ENCODE results near the gene EMILIN3.

Gene EMILIN3, protein sequence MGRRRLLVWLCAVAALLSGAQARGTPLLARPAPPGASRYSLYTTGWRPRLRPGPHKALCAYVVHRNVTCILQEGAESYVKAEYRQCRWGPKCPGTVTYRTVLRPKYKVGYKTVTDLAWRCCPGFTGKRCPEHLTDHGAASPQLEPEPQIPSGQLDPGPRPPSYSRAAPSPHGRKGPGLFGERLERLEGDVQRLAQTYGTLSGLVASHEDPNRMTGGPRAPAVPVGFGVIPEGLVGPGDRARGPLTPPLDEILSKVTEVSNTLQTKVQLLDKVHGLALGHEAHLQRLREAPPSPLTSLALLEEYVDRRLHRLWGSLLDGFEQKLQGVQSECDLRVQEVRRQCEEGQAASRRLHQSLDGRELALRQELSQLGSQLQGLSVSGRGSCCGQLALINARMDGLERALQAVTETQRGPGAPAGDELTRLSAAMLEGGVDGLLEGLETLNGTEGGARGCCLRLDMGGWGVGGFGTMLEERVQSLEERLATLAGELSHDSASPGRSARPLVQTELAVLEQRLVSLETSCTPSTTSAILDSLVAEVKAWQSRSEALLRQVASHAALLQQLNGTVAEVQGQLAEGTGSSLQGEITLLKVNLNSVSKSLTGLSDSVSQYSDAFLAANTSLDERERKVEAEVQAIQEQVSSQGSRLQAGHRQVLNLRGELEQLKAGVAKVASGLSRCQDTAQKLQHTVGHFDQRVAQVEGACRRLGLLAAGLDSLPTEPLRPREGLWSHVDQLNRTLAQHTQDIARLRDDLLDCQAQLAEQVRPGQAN

DNA sequence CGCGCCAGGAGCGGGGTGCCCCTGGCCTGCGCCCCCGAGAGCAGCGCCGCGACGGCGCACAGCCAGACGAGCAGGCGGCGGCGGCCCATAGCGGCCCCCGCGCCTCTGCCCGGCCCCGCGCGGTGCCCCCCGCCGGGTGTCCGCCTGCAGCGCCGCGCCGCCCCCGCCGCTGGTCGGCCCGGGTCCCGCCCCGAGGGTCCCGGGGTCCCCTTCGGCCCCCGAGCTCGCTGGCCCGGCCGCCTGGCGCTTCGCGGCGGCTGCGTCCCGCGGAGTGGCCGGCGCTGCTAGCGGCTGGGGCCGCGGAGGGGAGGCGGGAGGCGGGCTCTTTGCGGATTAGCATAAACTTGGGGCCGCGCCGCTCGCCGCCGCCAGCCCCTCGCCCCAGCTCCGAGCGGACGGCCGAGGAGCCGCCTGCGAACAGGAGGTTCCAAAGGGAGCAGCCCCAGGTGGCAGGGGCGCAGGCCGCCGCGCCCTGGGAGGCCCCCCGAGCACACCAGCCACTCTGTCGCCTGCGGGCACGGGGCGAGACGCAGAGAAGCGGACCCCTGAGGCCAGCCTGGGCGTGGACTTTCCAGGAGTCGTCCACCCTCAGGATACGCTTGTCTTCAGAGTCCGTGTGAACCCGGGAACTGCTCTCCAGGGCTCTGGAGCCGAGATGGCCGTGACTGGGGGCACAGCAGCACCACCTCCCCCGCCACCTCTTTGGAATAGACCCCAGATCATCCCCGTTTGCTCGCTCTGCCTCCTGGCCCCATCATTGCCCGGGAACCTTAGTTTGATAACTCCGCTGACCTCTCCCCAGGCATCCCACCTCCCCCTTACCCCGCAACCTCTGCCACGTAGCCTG is at the start of gene EMILIN3:
TSS of gene EMILIN3 (minus strand) at position 273 of the 847 bp plus-strand sequence. CDS start at position 89, 184 bp downstream.
- in situ Hi-C loops (cut with MboI; ENCODE audit: low sequenced_read_pairs), result no loop called here

DNA sequence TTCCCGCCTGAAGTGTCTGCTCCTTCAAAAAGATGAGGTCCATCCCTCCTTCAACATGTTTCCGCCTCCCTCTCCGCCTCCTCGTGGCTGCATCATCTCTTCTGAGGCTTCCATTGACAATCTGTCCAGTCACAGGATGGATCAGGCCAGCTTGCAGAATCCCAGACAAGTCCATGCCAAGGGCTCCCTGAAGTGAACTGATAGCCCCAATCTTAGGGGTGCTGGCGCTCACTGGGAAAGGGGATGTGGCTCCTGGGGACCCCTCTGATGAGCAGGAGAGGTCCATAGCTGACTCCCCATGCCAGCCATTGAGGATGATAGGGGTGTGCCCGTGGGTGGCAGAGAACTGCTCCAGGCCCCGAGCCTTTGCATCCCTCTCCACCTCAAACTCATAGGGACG is 48.6 kb upstream of the EMILIN3 start:
- in situ Hi-C loops (cut with MboI; ENCODE audit: low sequenced_read_pairs), result no loop called here

DNA sequence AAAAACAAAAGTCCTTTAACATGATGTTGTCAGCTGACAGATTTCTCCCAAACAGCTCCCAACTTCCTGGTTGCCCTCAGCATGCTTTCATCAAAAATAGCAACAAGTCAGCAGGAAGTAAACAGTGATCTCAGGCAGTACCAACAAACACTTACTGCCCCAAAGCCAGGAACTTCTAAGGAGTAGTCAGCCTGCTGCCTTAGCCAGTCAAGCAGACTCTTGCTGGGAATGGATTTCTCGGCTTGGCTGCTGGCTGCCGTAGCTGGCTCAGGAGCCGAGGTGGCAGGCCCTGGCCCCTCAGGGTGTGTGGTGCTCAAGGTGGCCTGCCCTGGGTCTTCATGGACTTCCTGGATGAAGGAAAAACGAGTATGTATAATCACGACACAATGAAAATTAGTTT is 46.6 kb upstream of the EMILIN3 start:
- in situ Hi-C loops (cut with MboI; ENCODE audit: low sequenced_read_pairs), result no loop called here

DNA sequence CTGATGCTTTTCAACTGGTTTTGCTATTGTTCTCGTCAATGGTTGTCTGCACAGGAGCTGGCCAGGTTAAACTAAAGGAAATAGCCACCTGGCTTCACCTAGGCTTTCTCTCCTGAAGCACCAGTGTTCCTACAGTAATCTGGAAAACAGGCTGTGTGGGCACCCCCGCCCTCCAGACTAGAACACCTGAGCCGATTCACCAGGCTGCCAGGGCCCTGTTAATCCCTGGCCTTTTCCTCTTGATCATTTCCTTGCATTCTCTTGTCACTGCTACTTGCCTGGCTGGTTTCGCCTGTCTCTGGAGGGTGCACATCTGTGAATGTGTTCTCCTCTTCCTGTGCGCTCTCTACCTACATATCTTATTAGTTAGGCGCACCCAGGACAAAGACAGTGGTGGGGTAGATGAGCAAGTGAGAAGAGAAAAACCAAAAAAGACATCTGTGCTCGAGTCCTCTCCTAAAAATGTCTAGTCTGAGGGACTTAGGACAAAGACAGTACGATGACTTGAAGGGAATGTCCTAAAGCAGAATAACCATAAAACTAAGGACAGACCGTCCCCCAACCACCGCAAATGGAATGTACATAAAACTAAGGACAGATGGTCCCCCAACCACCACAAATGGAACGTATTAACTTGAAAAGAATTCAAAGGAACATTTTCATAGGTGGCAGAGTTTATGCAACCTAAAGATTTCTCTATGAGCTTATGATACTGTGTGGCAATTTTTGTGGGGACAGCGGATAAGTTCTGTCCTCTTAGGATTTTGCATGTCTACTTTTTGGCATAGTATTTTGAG is 45.9 kb upstream of the EMILIN3 start:
- in situ Hi-C loops (cut with MboI; ENCODE audit: low sequenced_read_pairs), result no loop called here

DNA sequence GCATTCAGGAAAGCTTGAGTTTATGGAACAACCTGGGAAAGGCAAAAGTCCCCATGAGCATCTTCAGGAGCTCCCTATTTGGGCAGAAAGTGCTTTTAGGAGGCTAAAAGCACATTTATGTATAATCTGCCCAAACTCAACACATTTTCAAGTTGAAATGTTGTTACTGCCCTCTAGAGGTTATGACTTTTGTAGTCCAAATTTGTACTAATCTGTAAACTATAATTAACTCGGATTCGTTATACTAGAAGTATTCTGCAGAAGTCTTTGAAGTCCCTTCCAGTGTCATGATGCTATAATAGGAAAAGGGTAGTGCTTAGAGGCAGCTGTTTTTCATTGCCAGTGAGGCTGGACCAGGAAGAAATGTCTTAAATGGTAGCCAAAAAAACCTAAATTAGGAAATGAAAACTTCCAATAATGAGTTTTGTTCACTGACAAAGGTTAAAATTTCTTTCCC is 44.8 kb upstream of the EMILIN3 start:
- in situ Hi-C loops (cut with MboI; ENCODE audit: low sequenced_read_pairs), result no loop called here

DNA sequence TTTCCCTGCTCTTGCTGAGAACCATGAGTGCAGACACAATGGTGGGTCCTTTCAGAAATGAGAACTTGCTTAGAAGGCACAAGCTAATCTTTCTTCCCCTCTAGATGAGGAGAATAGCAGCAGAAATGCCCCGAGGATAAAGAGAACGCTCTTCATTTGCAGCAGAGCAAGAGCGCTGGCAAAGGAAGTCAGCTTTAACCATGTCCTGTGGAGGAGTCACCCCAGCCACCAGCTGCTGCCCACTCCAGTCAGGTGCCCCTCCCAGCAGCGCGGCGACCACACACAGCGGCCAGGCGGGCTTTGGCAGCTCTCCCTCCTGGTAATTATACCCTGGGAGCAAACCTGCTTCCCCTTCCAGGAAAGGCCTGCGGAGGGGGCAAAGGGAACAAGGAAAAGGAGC is 42.4 kb upstream of the EMILIN3 start:
- in situ Hi-C loops (cut with MboI; ENCODE audit: low sequenced_read_pairs), result no loop called here

DNA sequence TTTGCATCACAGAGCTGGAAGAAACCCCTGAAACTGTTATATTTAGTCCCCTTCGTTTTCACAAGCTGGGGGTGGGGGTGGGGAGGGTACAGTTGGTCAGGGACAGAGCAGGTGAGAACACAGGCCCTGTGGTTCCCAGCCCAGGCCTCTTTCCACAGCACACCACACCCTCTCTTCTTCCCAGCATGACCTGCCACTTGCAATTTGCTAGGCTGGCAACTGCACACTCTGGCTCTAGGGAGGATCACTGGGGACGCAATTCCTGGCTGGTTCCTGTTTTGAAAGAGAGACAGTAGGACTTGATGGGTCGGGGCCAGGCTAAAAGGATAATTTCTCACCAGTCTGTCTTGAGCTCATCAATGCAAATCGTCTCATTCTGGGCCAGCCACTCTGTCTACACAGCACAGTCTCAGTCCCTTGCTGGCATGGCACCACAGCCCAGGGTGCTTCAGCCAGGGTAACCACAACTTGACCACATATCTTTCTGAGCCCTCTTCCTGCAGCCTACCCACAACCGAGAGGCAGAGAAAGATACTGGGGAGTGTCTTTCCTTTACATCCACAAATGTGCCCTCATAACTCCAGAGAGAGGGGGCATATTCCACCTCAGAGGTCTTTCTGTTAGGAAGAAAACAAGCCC is 41.7 kb upstream of the EMILIN3 start:
- in situ Hi-C loops (cut with MboI; ENCODE audit: low sequenced_read_pairs), result no loop called here

DNA sequence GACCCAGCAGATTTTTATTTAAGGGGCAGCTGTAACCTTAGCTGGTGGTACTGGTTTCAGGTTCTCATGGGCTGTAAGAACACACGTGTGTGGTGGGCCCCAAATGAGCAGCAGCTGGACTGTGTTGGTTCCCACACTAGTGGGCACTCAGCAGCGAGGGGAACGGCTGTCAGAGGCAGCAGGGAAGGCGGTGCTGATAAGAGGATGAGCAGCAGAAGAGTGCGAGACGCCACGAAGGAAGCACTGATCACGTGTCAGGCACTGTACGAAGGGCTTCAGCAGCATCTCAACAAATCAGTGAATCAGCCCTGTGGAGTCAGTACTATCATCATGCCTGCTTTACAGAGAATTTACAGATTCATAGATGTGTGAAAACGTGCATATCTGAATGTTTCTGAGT is 41.0 kb upstream of the EMILIN3 start:
- in situ Hi-C loops (cut with MboI; ENCODE audit: low sequenced_read_pairs), result no loop called here

DNA sequence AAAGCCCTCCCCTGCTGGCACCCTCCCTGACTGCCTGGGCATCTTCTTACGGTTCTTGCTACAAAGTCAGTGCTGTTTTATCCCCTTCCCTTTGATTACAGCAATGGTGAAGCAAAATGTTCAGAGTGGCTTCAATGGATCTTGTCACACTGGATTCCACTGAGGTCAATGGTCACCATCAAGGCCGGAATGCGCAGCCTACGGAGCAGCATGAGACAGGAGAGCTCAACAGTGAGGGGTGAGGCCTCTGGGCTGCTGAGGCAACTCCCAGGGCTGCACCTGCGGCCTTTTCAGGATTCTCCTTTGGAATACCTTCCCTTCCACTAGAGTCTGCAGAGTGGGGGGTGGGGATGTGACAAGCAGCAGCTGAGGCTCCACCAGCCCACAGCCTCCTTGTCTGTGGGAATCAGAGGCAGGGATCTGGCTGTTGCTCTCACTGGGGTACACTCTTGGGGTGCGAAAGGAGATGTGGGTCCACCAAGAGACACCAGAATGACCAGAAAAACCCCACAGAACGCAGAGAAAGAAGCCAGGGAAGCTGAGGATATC is 40.4 kb upstream of the EMILIN3 start:
- in situ Hi-C loops (cut with MboI; ENCODE audit: low sequenced_read_pairs), result no loop called here

DNA sequence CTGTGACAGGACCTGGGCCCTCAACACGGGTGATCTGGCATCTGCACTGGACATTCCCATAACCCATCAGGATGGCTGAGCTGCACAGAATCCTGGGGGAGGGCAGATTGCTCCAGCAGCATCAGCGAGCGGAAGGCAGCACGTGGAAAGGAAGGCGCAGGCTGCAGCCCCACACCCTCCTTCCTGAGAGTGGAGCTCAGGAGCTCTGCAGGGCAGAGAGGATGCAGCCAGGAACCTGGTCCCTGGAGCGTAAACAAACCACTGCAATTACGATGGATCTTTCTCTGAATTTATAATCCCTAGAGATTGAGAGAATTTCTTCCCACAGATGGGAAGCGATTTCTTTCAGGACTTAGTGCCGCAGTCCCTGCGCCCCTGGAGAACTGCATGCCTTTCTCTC is 39.7 kb upstream of the EMILIN3 start:
- in situ Hi-C loops (cut with MboI; ENCODE audit: low sequenced_read_pairs), result no loop called here

DNA sequence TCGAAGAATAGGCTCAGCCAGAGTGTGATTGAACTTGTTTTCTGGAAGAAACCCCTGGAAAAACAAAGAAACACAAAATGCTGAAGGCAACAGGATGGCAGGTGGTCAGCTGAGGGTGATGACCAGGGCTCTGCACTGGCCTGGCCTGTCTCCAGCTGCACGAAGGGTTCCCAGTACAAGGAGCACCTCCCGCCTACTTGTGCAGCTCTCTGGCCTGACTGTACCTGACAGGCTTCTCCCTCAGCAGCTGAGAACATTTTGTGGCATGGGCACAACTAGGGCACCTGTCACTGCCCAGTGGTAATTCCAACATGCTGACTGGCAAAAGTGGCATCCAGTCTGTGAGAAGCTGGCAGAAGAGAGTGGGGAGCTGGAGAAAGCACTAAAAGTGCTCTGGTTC is 38.8 kb upstream of the EMILIN3 start:
- in situ Hi-C loops (cut with MboI; ENCODE audit: low sequenced_read_pairs), result no loop called here

DNA sequence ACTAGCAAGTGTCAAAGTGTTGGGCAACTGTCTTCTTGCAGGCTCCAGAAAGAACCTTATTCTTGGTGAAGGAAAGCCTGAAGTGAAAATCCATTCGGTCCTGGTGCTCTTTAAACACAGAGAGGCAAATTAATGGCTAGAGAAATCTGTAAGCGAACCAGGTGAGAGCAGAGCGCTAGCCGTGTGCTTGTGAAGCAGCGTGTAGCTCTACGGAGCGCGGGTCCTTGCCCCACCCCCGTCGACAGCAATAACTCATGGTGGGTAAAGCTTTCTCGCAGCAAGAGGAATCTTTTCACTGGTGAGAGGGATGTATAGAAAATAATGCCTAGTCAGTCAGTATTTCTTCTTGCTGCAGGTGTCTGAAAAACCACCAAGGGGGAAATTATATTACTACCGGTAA is 37.0 kb upstream of the EMILIN3 start:
- in situ Hi-C loops (cut with MboI; ENCODE audit: low sequenced_read_pairs), result no loop called here

DNA sequence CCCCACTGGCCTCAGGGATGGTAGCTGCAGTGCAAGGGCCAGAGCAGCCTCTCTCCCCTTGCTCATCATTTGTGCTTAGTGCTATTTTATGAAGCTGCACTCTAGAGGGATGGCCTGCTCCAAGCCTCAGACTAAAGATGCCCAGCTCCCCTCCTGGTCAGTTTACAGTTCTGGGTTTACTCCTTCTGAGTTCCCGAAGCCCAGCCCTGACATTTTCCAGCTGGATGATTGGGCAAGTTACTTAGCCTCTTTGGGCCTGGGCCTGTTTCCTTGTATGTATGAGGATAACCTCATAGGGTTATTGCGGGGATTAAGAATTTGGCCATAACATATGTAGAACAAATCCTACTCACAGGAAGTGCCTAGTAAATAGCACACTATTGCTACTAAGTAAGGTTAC is 31.8 kb upstream of the EMILIN3 start:
- in situ Hi-C loops (cut with MboI; ENCODE audit: low sequenced_read_pairs), result no loop called here

DNA sequence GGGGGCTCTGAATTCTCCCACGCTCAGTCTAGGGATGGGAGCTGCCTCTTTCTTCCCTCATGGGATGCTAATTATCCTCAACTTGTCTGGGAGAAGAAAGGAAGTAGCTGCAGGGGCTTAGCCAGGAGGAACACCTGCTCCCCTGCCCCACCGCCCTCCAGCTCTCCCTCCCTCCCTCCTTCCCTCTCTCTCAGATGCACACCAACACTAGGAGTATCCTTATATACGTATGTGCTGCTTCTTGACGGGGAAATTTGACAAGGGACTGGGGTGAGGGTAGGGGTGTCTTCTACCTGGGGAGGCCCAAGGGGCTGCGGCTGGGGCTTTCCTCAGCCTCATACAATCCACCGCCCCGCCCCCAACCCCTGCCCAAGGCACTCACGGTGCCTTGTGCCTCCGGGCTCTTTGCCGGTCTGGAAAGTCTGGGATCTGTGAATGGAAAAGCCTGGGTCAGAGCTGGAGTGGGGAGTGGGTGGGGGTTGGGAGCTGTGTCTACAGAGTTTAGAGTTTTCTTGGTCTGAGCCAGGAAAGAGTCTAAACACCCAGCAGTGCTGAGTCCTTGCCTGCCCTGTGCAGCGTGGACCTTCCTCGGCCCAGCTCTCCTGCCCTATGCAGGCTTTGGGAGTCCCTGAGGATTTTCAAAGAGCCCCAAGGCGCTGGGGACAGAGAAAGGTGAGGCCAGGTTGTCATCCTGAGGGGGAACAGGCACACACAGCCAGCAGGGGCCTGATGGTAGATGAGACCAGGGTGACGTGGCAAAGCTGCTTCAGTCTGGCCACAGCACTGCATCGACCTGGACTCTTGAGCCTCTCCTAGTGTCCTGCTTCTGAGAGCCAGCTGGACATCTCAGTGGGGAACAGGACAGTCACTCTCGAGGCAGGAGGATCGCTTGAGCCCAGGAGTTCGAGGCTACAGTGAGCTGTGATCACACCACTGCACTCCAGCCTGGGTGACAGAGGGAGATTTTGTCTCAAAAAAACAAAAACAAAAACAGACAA is 29.3 kb upstream of the EMILIN3 start:
- in situ Hi-C loops (cut with MboI; ENCODE audit: low sequenced_read_pairs), result no loop called here

DNA sequence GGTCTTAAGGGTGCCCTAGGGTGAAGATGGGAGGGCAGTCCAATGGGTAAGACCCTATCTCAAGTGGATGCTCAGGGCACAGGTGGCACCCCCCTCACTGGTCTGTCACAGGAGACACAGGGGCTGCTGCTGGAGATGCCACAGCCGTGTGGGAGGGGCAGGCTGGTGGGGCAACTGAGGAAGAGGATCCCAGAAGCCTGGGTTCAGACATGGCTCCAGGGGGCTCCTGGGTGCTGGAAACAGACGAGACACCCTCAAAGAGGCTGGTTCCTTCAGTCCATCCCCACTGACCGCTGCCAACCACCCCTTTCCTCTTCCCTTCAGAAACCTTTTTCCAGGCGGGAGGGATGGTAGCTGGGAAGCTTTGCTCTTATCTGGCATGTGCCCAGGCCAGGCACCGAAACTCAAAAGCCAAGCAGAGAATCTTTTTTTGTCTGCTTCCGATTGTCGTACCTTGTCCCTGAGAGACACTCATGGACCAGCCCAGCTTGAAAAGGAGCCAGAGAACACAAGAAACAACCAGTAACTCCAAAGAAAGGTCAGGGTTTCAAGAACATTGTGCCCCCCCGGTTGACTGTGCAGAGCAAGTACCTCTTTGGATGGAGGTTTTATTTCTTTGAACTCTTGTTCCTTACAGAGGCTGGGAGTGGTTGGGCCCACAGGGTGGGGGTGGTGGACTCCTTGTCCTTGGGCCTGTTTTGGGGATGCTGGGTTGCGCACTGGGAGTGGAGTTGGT is 28.5 kb upstream of the EMILIN3 start:
- in situ Hi-C loops (cut with MboI; ENCODE audit: low sequenced_read_pairs), result no loop called here

DNA sequence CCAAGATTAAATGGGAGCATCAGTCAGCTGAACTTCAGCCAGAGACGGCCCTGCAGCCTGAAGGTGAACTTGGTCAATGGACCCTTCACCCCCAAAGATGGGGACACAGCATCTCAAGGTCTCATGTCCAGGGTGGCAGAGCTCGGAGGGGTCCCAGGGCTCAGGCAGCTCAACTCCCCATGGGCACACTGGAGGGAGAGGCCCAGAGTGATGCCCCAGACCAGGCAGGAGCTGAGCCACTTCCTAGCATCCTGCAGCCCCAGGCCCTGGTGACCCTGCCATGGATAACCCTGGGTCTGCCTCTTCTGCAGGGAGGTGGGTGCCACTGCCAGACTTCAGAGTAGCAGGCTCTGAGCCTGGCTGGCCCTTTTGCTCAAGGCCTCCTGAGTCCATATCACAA is 27.5 kb upstream of the EMILIN3 start:
- in situ Hi-C loops (cut with MboI; ENCODE audit: low sequenced_read_pairs), result no loop called here

DNA sequence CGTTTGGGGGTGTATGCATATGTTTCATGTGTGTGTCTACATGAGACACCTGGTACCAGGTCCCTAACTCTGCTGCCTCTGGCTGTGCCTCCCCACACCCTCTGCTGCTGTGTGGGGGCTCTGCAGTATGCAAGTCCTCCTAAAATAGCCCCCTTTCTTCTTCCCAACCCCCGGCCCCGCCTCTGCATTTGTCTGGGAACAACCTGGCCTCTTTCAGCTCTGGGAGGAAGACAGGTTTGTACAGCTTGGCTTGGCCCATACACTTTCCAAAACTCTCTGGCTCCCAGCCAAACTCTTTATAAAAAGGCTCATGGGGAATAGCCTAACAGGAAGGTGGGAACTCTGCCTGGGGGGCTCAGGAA is 27.1 kb upstream of the EMILIN3 start:
- in situ Hi-C loops (cut with MboI; ENCODE audit: low sequenced_read_pairs), result no loop called here

Measured in HL-60/S4 treated with phorbol 12-myristate 13-acetate at 8.2 ng/mL for 4 days and 3 days (cell line).